Dedifferentiated amniotic fluid mesenchymal stem cell (primary cell): ENCODE measurements around the gene CYP27C1.
"Not testable (repeated sequence)": the region's sequence is repeated elsewhere in the genome, so short reads cannot be mapped to it uniquely, and the experiment has no call there.

ENCODE experiments used
- DNase-seq: peaks from one replicate; pipeline ENCODE4 v3.0.0-alpha.2; 2016; ENCODE audit errors: extremely low spot score

The CYP27C1 gene

GRCh38 chr2:127170452-127171197, 49.5 kb downstream of the CYP27C1 start:
- DNase-seq, result no peak

- DNase-seq, result no peak
Observed at GRCh38 chr2:127170021-127170420, 50.1 kb downstream of the CYP27C1 start.

- no peak for DNase-seq
Observed at GRCh38 chr2:127169066-127169660, 50.9 kb downstream of the CYP27C1 start.

DNA sequence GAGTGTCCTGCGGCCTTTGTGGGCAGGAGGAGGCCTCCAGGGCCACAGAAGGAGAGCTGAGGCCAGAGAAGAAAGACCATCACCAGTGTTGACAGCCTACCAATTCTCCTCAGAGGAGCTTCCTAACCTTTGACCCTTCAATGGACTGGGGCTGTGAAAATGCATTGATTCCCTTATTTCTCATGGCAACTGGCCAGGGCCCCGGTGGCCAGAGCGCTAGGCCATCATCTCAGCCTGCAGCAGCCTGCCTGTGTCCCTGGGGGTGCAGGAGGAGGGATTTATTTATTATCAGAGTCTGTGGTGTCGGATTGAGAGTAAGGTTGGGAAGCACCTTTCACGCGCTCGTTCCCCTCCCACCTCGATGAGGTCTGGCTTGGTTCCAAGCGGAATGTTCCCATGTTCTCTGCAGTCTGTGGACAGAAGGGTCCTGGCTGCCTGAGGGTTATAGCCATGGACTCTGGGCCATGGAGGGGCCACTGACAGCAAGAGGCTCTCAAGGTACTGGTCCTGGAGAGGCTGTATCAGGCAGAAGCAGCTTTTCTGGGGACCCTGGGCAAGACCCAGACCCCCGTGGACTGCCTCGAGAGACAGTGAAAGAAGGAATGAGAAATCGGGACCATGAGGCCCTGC, 53.8 kb downstream of the CYP27C1 start:
- DNase-seq, result no peak

DNA sequence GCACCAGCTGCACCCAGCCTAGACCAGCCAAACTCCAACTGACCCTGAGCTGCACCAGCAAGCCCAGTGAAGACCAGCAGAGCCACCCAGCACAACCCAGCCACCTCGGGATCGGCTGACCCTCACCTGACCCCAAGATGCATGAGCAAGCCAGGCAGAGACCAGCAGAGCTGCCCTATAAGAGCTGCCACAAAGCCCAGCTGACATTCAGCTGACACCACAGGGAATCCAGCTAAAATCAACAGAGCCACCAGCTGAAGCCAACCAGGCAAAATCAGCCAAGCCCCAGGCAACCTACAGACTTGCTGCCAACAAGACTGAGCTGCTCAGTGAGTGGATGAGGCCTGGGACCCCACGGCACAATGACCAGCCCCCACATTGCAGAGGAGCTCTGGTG, 54.6 kb downstream of the CYP27C1 start:
- DNase-seq, result no peak

DNA sequence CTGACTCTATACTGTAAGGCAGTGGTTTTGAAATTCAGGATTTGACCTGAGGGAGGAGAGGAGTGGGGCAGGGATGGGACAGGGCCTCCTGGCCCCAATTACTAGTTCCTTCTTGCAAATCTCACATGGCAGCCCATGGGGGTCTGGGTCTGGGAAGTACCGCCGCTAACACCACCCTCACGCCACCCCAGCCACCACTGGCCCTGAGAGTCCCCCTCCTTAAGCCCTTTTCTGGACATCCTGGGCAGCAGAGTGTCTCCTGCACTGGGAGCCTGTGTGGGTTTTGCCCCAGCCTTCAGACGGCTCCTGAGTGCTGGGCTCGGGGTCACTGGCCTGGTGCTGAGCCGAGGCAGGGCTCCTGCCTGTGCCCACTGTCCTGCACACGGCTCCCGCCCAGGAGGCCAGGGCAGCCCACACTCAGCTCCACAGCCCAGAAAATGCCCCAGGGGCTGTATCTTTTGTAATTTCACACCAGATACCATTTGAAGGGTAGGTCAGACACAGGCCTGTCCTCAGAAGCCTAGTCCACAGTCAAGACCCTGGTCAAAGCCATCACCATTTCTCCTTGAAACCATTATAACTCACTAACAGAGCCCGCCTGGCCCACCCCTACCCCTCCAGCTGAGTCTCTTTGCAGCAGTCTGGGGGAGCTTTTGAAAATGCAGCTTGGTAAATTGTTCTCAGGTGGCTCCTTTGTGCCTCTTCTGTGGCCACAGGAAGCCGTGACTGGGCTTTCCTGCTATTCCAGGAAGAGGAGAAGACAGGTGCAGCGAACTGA, 55.1 kb downstream of the CYP27C1 start:
- DNase-seq, result no peak

DNA sequence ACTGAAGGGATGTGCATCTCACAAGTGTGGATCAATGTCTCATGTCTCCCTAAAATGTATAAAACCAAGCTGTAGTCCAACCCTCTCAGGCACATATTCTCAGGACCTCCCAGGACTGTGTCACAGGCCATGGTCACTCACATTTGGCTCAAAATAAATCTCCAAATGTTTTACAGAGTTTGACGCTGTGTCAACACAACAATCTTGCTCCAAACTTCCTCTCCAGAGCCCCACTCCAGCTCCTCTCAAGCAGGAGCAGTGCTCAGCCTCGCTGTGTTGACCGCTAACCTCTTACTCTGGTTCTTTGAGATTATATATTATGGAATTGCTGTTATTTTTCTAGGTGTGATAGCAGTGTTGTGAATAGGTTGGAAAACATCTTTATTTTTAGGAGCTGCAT, 56.2 kb downstream of the CYP27C1 start:
- DNase-seq, result no peak

- not testable (repeated sequence) for DNase-seq
Observed at GRCh38 chr2:127163090-127163406, 57.1 kb downstream of the CYP27C1 start.

GRCh38 chr2:127162261-127163089, 57.6 kb downstream of the CYP27C1 start:
- no peak for DNase-seq

- DNase-seq, result no peak
Observed at GRCh38 chr2:127161176-127162136, 58.6 kb downstream of the CYP27C1 start.

DNA sequence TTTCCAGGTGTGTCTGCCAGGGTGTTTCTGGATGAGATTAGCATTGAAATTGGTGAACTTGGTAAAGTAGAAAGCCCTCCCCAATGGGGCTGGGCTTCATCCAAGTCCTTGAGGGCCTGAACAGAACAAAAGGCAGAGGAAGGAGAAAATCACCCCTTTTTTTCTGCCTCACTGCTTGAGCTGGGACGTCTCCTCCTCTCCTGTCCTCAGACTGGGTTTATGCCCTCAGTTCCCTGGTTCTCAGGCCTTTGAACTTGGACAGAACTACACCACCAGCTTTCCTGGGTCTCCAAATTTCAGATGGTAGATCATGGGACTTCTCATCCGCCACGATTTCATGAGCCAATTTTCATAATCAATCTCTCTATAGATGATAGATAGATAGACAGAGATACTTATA, 59.4 kb downstream of the CYP27C1 start:
- no peak for DNase-seq

DNA sequence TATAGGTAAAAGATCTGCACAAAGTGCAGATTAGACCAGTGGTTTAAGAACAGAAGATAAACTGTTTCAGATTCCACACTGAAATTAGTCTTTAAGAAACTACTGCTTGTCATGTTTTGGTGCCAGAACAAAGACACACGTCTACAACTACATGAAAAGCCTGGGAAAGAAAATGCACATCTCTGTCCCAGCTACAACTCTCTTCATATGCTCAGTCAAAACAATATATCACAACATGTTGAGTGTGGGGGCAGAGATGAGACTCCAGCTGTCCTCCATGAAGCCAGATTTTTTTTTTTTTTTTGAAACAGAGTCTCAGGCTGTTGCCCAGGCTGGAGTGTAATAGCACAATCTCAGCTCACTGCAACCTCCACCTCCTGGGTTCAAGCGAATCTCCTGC, 60.6 kb downstream of the CYP27C1 start:
- DNase-seq, result no peak

DNA sequence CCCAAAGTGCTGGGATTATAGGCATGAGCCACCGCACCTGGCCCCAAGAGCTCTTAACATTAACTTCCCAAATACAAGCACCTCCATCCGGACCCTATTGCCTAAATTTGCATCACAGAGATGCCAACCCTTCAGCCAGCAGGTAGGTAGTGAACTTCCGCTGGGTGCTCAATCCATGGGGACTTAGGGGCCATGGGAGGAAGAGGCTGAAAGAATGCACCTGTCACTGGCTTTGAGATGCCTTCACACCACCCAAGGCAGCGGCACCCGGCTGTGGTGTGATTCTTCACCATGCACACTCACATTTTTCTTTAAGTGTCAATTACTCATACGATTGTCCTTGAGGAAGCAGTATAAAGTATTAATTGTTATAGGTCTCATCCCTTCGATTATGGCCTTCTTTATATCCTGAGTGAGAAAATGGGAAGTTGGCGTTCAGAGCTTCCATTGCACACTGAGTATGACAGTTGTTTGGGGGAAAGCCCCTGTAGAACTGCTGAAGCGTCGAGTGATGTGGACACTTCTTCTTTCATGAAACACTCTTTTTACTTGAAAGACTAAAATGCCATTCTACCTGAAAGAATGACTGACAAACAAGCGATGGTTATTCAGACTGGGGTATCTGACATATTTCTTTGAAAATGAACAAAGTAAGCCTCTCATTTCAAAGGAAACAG, 61.3 kb downstream of the CYP27C1 start:
- no peak for DNase-seq

DNA sequence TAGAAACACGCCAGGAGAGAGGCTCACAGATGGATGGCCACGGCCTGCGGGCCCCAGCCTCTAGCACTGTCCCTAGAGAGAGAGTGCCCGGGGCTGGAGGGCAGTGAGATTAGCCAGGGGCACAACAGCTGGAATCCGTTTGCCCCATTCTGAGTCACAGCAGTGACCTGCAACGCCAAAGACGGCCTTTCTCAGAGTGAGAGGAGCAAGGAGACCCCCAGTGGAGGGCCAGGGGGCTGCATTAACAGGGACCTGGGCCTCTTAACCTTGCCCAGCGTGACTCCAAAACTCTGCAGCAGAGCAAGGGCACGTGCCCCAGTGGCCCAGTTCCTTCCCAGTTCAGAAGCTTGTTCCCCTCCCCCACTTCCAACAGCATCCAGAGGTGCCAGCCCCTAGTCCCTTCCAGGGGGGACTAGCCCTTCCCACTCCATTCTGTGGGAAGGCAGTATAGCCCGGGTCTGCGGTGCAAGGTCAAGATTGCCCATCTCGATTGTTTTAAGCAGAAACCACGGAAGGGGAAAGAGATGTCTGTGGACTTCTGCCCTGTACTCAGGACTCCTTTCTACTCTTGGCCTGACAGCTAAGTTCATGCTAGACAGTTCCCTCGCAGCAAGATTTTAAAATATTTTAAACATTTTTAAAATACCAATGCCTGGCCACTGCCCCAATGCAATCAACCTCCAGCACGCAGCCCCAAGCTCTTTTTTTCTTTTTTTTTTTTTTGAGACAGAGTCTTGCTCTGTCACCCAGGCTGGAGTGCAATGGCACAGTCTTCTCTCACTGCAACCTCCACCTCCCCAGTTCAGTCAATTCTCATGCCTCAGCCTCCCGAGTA, 62.2 kb downstream of the CYP27C1 start:
- DNase-seq, result no peak

GRCh38 chr2:127157114-127157513, 63.0 kb downstream of the CYP27C1 start:
- DNase-seq, result no peak

DNA sequence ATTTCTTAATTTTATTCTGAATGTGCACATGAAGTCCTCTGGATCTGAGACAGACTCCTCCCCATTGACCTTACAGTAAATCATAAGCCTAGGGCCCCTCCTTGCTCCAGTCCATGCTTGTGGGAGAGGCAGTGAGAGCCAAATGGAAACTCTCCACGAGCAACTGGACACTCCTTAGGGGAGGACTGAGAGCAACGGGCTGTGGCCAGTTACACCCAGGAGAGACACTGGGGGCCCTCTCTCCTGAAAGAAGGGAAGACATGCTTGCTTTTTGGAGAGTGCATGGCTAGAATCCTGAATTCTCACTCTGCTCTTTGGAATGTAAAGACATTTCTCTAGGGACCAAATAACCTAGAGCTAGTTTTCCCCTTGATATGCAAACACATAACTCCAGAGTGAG, 64.2 kb downstream of the CYP27C1 start:
- peak; percentile 58 for DNase-seq

- DNase-seq, result no peak
Observed at GRCh38 chr2:127155028-127155581, 65.0 kb downstream of the CYP27C1 start.

DNA sequence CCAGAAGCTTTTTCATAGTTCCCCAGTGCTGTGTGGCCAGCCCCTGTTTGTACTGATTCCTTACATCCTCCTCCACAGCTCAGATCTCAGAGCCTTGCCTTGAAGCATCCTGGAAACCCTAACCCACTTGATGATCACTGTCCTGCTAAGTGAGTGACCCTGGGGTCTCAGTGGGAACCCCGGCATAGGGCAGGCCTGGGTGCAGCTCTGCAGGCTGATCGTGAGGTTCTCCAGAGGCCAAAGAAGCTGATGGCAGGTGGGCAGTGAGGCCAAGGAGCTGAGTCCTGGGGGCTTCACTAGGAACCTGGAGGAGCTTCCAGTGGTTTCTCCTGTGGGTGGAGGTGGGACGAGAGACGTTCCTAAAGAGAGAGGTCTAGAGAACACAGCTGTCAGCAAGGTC, 65.7 kb downstream of the CYP27C1 start:
- no peak for DNase-seq

DNA sequence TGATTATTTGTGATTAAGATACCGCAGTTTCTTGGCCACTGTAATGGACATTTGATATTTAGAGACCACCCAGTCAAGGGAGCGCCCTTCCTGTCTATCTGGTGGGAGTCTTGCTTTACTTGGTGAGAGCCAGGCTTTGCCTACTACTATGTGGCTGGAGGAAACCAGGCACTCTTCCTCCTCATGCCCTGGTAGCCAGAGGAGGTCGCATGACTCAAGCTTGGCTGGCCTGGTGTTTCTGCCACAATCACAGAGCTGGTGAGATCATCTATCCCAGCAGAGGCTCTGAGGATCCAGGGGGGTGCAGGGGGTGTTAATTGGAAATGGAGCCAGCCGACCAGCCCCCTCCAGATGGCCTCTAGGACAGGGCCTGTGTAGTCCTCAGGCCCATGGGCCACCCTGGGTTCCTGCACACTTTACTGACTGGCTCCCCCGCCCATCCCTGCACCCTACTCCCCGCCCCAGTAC, 66.4 kb downstream of the CYP27C1 start:
- DNase-seq, result peak; percentile 62
